GM18511 (cell line): Measurements from ENCODE around the gene PPID.
"Not testable (repeated sequence)": the region's sequence is repeated elsewhere in the genome, so short reads cannot be mapped to it uniquely, and the experiment has no call there.

Experiments used
- ATAC-seq: cut with Tn5 transposase; IDR thresholded peaks from one replicate; pipeline ENCODE4 v1.9.1; 2021; ENCODE audit warnings: mild to moderate bottlenecking, moderate library complexity; ENCODE audit not compliant: unreplicated experiment

PPID gene

DNA sequence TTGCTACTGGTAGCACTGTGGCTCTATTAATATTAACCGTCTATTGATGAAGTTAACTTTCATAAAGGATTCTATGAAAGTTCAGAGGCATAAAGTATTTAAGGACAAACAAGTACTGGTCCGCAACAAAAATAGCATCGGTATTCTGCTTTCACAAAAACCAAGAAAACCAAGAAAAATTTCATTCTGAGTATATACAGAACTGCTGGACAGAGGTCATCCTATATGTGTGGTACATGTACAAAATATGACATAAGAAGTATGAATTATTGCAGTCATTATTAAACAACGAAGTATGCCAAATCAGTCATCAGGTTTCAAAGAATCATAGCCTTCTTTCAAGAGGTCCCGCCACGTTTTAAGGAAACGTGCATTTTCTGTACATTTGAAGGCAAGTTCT, 53.9 kb downstream of the PPID start:
- no peak for ATAC-seq

DNA sequence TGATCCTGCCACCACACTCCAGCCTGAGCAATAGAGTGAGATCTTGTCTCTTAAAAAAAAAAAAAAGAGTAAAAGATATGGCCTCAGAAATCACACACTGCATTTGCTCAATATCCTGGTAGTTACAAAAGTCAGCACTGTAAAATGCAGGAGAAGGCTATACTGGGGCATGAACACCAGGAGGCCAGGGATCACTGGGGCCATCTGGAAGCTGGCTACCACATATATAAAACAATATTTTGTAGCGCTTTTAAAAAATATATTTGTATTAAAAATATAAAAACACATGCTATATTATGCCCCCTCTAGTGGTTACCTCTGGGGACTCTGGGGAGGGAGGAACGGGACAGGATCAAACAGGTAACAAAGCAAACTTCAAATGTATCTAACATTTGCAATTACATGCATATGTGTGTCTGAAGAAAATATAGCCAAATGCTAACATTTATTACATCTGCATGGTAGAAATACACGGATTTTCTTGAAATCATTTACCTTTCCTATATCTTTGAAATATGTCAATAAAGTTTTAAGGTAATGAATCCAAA, 55.5 kb downstream of the PPID start:
- no peak for ATAC-seq

DNA sequence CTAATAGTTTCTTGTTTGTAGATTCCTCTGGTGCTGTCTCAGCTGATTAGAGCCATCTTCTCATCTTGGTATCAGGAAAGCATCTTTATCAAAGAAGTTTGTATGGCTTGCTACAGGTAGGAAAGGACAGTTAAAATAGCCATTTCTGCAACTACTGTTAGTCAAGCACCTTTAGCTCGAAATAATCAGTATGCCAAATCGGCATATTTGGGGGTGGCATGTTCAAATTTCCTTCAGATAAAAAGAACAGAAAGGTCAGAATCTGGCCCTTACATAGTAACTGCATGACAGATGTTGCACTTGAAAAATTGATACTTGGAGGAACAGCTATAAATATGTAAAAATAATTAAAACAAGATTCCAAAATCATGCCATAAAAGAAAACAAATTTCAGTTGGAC, 56.3 kb downstream of the PPID start:
- ATAC-seq = no peak

DNA sequence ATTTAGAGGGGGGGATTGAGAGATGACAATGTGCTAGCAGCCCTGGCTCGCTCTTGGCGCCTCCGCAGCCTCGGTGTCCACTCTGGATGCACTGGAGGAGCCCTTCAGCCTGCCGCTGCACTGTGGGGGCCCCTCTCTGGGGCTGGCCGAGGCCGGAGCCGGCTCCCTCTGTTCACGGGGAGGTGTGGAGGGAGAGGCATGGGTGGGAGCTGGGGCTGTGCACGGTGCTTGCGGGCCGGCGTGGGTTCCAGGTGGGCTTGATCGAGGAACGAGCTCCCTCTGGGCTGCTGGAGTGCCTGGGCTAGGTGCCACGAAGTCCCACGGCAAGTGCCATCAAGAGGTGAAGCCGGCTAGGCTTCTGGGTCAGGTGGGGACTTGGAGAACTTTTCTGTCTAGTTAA, 58.4 kb downstream of the PPID start:
- ATAC-seq = no peak

DNA sequence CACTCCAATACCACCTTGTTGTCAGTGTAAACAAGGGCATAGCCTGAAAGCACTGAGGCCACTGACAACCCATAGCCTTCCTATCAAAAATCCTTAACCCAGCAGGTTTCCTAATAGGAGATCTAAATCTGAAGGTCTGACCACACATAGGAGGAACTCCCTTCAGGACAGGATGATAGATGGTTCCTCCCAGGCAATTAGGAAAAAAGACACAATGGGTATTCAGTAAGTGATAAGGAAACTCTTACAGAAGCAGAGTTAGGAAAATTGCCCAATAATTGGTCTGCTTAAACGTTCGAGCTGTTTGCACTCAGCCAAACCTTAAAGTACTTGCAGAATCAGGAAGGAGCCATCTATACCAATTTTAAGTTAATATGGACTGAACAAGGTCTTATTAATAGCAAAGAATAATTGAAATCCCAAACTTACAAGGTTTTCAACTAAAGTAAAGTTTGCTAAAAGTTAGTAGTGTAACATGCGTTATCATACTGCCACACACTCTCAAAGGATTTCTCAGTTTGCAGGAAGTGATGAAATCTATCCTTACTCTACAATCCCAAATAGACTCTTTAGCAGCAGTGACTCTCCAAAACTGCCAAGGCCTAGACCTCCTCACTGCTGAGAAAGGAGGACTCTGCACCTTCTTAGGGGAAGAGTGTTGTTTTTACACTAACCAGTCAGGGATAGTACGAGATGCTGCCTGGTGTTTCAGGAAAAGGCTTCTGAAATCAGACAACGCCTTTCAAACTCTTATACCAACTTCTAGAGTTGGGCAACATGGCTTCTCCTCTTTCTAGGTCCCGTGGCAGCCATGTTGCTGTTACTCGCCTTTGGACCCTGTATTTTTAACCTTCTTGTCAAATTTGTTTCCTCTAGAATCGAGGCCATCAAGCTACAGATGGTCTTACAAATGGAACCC, 59.2 kb downstream of the PPID start:
- ATAC-seq = not testable (repeated sequence)

DNA sequence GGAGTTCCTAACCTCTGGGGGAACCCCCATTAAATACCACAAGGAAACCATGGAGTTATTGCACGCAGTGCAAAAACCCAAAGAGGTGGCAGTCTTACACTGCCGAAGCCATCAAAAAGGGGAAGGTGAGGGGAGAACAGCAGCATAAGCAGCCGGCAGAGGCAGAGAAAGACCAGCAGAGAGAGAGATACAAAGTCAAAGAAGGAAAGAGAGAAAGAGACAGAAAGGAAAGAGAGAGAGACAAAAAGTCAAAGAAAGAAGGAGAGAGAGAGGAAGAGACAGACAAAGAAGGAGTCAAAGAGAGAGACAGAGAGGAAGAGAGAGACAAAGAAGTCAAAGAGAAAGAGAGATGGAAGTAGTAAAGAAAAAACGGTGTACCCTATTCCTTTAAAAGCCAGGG, 59.9 kb downstream of the PPID start:
- ATAC-seq = not testable (repeated sequence)
